T47D (cell line): ENCODE measurements around the gene TEPSIN.
A peak's percentile ranks its signal among the peaks of the same experiment; 100 is the strongest.

Experiments used
- DNase-seq, 2 experiments: peaks; one replicate each; pipeline versions ENCODE4 v3.0.0 to v3.0.0-alpha.2; 2011 to 2012; ENCODE audit warnings: low read depth in 1 of 2, low spot score in 1 of 2
- JUND ChIP-seq: IDR thresholded peaks from 2 replicates; pipeline ENCODE4 v1.6.1; 2012; ENCODE audit warnings: low read depth
- in situ Hi-C: cut with HindIII; loops from 2 replicates; pipeline ENCODE4 v1.10.0; 2016; ENCODE audit warnings: low sequenced_read_pairs, low pct_unique_long_range_greater_than_20kb

The TEPSIN gene

DNA sequence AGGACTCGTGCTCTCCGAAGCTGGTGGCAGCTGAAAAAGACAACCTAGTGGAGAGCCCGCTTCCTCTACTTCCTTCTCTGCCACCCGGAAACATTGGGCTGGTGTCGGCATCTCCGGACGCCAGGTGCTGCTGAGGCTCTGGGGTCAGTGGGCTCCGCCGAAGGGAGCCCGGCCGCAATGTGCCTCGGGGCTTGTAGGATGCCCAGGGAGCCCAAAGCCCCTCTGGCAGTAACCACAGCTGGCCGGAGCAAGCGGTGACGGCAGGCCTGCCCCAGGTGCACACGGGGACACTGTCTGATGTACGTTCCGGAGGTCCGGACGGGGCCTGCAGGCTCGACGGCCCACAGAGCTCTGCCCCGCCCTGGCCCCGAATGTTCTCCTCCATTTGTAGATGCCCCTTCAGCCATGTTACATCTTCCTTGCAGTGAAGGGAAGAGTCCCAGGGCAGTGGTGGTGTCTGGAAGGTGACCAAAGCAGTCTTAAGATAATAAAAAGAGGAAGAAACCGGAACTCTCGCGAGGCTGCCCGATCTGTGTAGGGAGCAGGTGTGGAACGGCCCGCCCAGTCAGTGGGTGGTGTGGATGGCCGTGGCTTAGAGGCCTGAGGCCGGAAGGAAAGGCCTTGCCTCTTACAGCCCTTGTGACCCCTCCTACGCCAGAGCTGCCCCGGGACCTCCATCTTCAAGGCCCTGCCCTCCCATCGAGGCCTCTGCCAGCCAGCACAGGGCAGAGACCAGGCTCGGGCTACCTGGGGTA, 22.9 kb upstream of the TEPSIN start:
- no peak for TF ChIP-seq JUND
- DNase-seq = no peak
- in situ Hi-C loops = no loop called here

DNA sequence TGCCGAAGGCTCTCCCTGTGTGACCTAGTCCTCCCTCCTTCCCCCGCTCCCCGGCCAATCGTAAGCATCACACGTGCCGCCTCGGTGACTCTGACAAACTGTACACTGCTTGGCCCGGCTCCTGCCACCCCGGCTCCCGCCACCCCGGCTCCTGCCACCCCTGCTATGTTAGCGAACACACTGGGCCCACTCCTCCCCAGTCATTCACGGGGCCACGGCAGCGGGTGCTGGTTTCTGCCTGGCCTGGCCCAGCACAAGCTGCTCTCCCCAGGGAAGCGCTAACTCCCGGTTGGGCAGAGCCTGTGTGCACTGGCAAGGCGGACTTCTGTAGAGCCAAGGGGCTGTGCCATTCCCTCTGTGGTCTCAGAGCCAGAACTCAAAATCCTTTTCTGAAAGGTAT, 22.2 kb upstream of the TEPSIN start:
- TF ChIP-seq JUND = no peak
- DNase-seq = no peak
- in situ Hi-C loops = no loop called here

DNA sequence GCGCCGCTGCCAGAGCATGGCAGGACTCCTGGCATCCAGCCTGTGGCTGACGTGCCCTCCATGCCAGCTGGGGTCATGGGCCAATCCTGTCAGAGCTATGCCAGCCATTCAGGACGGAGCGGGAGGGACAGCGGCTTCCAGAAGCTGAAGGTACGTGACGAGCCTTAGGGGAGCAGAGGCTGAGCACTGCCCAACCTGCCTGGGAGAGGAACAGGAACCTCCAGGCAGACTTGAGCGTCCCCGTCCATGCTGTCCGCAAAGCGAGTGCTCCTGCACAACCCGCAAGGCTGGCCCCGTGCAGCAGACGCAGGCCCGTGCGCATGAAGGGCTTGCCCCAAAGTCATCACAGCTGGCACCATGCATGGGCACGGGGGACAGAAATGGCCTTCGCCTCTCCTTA, 21.8 kb upstream of the TEPSIN start:
- in situ Hi-C loops = no loop called here
- DNase-seq = no peak
- no peak for TF ChIP-seq JUND

DNA sequence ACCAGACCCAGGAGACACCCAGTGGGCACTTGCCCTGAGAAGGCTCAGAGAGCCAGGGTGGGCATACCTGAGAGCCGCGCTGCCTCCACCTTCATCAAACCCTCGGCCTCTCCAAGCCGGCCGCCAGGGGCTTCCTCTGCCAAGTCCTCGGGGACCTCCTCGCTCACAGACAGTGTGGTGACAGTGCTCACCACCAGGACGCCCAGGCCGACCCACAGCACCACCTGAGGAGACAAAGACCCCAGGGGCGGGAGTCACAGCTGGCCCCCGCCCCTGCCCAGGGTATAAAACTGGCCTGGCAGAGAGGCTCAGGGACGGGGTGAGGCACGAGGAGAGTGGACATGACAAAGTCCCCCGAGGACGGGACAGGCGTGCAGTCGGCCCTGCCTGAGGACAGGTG, 21.3 kb upstream of the TEPSIN start:
- in situ Hi-C loops = no loop called here
- no peak for TF ChIP-seq JUND
- DNase-seq = no peak

DNA sequence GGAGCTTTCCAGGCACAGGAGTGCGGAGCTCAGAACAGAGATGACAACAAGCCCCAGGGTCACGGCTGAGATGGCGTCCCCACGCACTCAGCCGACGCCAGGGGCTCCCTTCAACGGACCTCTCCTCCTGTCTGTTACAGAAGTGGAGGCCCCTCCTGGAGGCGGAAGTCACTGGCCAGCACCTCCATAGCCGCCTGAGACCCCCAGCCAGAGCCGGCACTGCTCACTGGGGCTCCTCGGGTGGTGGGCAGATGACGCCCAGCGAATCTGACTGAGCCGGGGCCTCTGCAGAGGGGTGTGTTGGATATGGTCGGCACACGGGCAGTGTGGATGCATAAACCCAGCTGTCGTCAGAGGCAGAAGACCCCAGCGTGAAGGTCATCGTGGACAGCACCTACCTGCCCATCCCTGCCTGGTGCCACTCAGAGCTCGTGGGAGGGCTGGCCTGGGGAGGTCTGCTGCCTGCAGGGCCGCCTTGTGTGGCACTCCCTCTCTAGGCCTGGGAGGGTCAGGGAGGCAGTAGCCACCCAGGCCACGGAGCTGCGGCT, 20.3 kb upstream of the TEPSIN start:
- in situ Hi-C loops = no loop called here
- TF ChIP-seq JUND = no peak
- no peak for DNase-seq

DNA sequence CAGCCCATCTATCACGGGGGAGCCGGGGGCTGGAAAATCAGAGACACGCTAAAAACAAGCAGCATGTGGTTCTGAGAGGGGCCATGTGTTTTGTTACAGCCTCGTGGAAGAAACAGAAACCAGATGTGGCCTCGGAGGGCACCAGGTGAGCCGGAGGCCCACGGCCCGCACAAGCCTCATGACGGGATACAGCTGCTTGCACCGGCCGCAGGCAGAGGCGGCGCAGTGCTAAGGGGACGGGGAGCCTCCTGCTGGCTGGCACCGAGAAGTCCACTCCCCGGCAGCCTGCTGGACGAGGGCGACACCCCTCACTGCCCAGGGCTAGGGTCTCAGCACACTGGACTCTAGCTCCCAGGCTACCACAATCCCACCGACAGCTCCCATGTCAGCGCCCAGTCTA, 19.4 kb upstream of the TEPSIN start:
- no peak for DNase-seq
- in situ Hi-C loops = no loop called here
- TF ChIP-seq JUND = no peak

DNA sequence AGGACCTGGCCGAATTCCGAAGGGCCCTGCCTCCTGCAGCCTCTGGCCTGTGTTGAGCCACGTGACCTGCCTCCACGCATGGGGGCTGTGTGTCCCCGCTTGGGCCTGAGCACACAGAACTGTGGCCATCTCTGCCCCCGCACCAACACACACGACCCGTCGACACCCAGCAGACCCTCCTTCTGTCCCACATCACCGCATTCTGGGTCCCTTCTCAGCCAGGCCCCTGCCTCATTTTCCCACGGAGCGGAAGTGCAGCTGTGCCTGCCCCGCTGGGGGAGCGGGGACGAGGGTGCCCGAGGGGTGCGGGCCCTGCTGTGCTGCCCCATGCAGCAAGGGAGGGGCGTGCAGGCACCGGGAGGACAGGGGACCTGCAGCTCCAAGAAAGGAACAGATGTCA, 18.7 kb upstream of the TEPSIN start:
- no peak for DNase-seq
- in situ Hi-C loops = no loop called here
- TF ChIP-seq JUND = no peak

DNA sequence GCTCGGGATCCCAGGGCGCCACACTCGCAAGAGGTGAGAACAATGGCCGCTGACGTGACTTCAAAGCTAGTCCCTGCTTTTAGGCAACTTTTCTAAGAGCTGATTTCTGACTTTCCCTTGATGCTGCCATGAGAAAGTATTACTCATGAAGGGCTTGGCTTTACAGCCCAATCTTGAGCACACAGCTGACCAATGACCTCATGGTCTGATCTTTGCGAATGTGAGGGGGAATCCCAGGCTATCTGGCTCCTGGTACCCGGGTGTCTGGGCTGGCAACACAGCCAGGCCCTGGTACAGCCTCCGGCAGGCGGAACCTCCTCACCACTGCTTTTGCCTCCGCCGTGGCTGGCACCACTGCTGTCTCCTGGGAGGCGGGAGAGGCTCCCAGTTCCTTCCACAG, 17.8 kb upstream of the TEPSIN start:
- no peak for DNase-seq
- in situ Hi-C loops = no loop called here
- no peak for TF ChIP-seq JUND

DNA sequence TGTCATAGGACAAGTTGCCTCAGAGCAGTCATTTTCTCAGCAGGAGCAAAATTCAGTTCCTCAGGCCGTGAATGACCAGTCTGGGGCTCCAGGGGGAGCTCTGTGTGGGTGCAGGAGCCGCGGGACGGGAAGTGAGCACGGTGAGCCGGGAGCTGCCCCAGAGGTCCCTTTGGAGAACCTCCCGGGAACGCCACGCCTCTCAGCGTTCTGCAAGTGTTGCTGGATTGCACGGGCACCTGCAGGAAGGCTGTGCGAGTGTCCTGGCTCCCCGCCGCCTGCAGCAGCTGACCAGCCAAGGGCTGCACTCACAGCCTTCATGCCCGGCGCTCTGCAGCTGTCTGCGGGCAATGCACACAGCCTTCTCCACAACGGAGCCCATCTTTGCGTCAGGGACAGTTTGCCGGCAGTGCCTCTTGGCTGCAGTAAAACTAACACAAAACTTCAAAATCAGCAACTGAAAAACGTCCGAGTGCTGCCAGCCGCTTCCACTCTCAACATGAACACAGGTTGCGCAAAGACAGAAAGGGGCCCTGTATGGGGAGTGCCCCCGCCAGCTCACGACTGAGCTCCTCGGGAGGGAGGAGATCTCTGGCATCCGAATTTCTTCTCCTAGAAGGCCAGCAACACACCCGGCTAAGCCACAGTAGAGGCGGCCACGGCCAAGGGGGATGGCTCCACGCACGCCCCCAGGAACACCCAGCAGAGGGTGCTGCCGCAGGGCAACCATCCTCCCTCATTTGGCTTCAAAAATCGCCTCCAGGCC, 16.3 kb upstream of the TEPSIN start:
- no peak for TF ChIP-seq JUND
- DNase-seq = peak in 1 of 2 experiments; percentile 54
- in situ Hi-C loops = no loop called here

DNA sequence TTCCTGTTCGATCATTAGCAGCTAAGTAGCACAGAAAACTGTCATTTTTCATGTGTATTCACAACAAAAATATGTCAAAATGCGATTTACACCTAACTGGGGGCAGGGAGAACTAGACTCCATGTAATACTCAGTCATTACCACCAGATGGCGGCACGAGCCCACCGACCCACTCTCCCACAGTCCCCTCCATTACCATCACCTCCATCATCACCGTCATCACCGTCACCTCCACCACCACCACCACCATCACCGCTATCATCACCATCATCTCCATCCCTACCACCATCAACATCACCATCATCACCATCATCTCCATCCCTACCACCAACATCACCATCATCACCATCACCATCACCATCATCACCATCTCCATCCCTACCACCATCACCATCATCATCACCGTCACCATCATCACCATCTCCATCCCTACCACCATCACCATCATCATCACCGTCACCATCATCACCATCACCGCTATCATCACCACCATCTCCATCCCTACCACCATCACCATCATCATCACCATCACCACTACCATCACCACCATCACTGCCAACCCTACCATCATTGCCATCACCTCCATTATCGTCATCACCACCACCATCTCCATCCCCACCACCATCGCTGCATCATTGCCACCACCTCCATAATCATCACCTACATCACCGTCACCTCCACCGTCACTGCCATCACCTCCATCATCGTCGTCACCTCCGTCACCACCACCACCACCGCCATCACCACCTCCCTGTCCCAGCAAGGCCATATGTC, 14.7 kb upstream of the TEPSIN start:
- in situ Hi-C loops = no loop called here

DNA sequence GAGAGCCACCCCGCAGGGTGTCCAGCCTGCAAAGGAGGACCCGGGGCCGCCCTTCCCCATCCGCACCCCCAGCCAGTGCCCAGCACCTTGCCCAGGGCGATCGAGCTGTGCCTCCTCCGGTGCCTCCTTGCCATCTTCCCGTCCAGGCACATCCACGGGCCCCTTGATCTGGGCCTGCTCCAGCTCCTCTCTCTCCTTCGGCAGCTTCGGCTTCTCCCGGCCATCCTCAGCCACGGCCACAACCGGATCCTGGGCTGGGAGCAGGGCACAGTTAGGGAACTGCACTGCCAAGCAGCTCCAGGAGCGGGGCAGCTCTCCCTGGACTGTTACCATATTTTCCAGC, 14.1 kb upstream of the TEPSIN start:
- DNase-seq = no peak
- in situ Hi-C loops = no loop called here
- no peak for TF ChIP-seq JUND

More for the DNA sequence above, 14.7 kb upstream of the TEPSIN start:
- peak; percentile 42 to 73 for DNase-seq
- TF ChIP-seq JUND = no peak

DNA sequence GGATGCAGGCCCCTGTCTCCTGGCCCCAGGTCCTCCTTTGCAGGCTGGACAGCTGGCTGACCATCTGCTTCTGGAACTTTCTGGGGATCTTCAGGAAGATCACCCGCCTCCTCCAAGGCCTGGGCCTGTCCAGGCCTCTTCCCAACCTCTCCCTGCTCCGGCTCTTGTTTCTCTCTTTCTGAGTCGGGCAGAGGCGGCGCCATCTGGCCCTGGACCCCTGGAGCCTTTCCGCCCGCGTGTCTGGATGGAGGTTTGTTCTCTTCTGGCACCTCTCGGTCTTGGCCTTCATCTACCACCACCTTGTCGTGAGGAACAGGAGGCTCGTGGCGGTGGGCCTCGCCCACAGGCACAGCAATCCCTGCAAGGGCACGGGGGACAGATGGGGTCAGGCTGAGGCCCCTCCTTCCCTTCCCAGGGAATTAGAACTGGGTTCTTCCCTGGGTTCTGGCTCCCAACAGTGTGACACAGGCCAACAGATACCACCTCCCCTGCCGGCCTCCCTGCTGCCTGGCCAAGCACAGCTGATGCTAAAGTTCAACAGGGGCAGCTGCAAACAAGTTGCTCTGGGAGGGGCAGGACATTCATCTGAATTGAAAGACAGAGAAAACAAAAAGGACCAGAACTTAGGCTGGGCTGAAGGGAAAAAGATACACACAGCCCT, 13.6 kb upstream of the TEPSIN start:
- in situ Hi-C loops = no loop called here
- DNase-seq = no peak
- no peak for TF ChIP-seq JUND
